ES-I3 (cell line): ENCODE results near the gene GKN2.
"Not testable (repeated sequence)": the region's sequence is repeated elsewhere in the genome, so short reads cannot be mapped to it uniquely, and the experiment has no call there.

ENCODE experiments used
- H3K36me3 ChIP-seq: 2 replicates; pipeline ENCODE4 v1.6.1; 2013; ENCODE audit warnings: mild to moderate bottlenecking, low read length, control low read depth, moderate library complexity; ENCODE audit not compliant: insufficient read depth
- H3K4me1 ChIP-seq: 2 replicates; pipeline ENCODE4 v1.6.1; 2013; ENCODE audit warnings: mild to moderate bottlenecking, control low read depth, low read length; ENCODE audit not compliant: insufficient read depth
- H3K9ac ChIP-seq: 2 replicates; pipeline ENCODE4 v1.6.1; 2013; ENCODE audit warnings: low read depth, mild to moderate bottlenecking, low read length, moderate library complexity
- H3K9me3 ChIP-seq: 2 replicates; pipeline ENCODE4 v1.6.1; 2013; ENCODE audit warnings: mild to moderate bottlenecking, low read length, moderate library complexity; ENCODE audit not compliant: control insufficient read depth, insufficient read depth

The GKN2 gene

GRCh38 chr2:68974251-68974650, 21.6 kb upstream of the GKN2 start, which contains the start of gene GKN1:
GKN1 (plus strand) TSS chr2:68974636; CDS start chr2:68974678, 42 bp downstream.
- H3K4me1 ChIP-seq: no peaks in the 10 kb centered on the region
- H3K9ac ChIP-seq: no peak within 1 kb of the TSS
- H3K9me3 ChIP-seq: no peaks in the 10 kb centered on the region
- H3K36me3 ChIP-seq: no peaks in the 10 kb centered on the region

GRCh38 chr2:68971591-68972231, 19.0 kb upstream of the GKN2 start:
- no peaks in the 10 kb centered on the region for H3K4me1 ChIP-seq
- H3K9ac ChIP-seq: no peak overlapping the region
- H3K9me3 ChIP-seq: no peaks in the 10 kb centered on the region
- no peaks in the 10 kb centered on the region for H3K36me3 ChIP-seq

- Histone ChIP-seq H3K9me3 (no peaks in the 10 kb centered on the region), H3K4me1 (no peaks in the 10 kb centered on the region), H3K9ac (no peak overlapping the region), H3K36me3 (no peaks in the 10 kb centered on the region)
Observed at GRCh38 chr2:68970566-68971265, 18.0 kb upstream of the GKN2 start.

GRCh38 chr2:68969736-68970490, 17.2 kb upstream of the GKN2 start:
- Histone ChIP-seq H3K9me3 (no peaks in the 10 kb centered on the region), H3K36me3 (no peaks in the 10 kb centered on the region), H3K9ac (no peak overlapping the region), H3K4me1 (no peaks in the 10 kb centered on the region)

GRCh38 chr2:68968221-68968620, 15.5 kb upstream of the GKN2 start:
- H3K9ac ChIP-seq: no peak overlapping the region
- H3K4me1 ChIP-seq: no peaks in the 10 kb centered on the region
- H3K9me3 ChIP-seq: no peaks in the 10 kb centered on the region
- no peaks in the 10 kb centered on the region for H3K36me3 ChIP-seq

GRCh38 chr2:68964282-68964681, 11.6 kb upstream of the GKN2 start:
- Histone ChIP-seq H3K9ac (no peak overlapping the region), H3K36me3 (no peaks in the 10 kb centered on the region), H3K4me1 (no peaks in the 10 kb centered on the region), H3K9me3 (no peaks in the 10 kb centered on the region)

GRCh38 chr2:68961380-68961779, 8.7 kb upstream of the GKN2 start:
- H3K9me3 ChIP-seq: no peaks in the 10 kb centered on the region
- H3K36me3 ChIP-seq: no peaks in the 10 kb centered on the region
- no peak overlapping the region for H3K9ac ChIP-seq
- H3K4me1 ChIP-seq: no peaks in the 10 kb centered on the region

- no peak overlapping the region for H3K9ac ChIP-seq
- no peaks in the 10 kb centered on the region for H3K36me3 ChIP-seq
- H3K4me1 ChIP-seq: no peaks in the 10 kb centered on the region
- H3K9me3 ChIP-seq: no peaks in the 10 kb centered on the region
Observed at GRCh38 chr2:68959001-68959400, 6.3 kb upstream of the GKN2 start.

- not testable (repeated sequence) for H3K9me3 ChIP-seq, H3K4me1 ChIP-seq, H3K36me3 ChIP-seq, H3K9ac ChIP-seq
Observed at GRCh38 chr2:68955432-68955831, 2.7 kb upstream of the GKN2 start.

- Histone ChIP-seq H3K4me1 (no peaks in the 10 kb centered on the region), H3K9ac (no peak overlapping the region)
Observed at GRCh38 chr2:68951899-68952298, 794 bp downstream of the GKN2 start.

GRCh38 chr2:68948710-68949109, 4.0 kb downstream of the GKN2 start:
- Histone ChIP-seq H3K4me1 (no peaks in the 10 kb centered on the region), H3K36me3 (no peaks in the 10 kb centered on the region), H3K9ac (no peak overlapping the region), H3K9me3 (no peaks in the 10 kb centered on the region)

More at GRCh38 chr2:68951899-68952298, 794 bp downstream of the GKN2 start:
- H3K9me3 ChIP-seq: no peaks in the 10 kb centered on the region
- no peaks in the 10 kb centered on the region for H3K36me3 ChIP-seq

GRCh38 chr2:68946117-68946516, 6.6 kb downstream of the GKN2 start:
- Histone ChIP-seq H3K9me3 (no peaks in the 10 kb centered on the region), H3K9ac (no peak overlapping the region), H3K36me3 (no peaks in the 10 kb centered on the region)

GRCh38 chr2:68943581-68944568, 8.8 kb downstream of the GKN2 start:
- no peaks in the 10 kb centered on the region for H3K4me1 ChIP-seq
- peak overlapping the region; percentile 69 for H3K9ac ChIP-seq
- no peaks in the 10 kb centered on the region for H3K9me3 ChIP-seq

More at GRCh38 chr2:68946117-68946516, 6.6 kb downstream of the GKN2 start:
- H3K4me1 ChIP-seq: no peaks in the 10 kb centered on the region

GRCh38 chr2:68942827-68943226, 9.9 kb downstream of the GKN2 start:
- no peaks in the 10 kb centered on the region for H3K36me3 ChIP-seq
- no peak overlapping the region for H3K9ac ChIP-seq
- H3K9me3 ChIP-seq: no peaks in the 10 kb centered on the region
- H3K4me1 ChIP-seq: no peaks in the 10 kb centered on the region

More at GRCh38 chr2:68943581-68944568, 8.8 kb downstream of the GKN2 start:
- H3K36me3 ChIP-seq: no peaks in the 10 kb centered on the region
